ENCODE results near the gene LAX1.

LAX1 gene

GRCh38 chr1:203797216-203797615 lies 32.2 kb downstream of the LAX1 start:
- TF ChIP-seq CTCF (IDR thresholded peaks at IDR 0.05; ENCODE audit: low read depth, low read length): no peak
- DNase-seq (ENCODE audit: extremely low read depth, low read depth): no peak

GRCh38 chr1:203797948-203798655 lies 33.1 kb downstream of the LAX1 start:
- TF ChIP-seq CTCF (IDR thresholded peaks at IDR 0.05; ENCODE audit: low read depth, low read length): no peak; the same call in 1 of the 2 replicates
- DNase-seq (ENCODE audit: extremely low read depth, low read depth): no peak

- no peak for TF ChIP-seq CTCF (IDR thresholded peaks at IDR 0.05; ENCODE audit: low read depth, low read length)
- DNase-seq (ENCODE audit: extremely low read depth, low read depth): no peak
Measured at GRCh38 chr1:203799157-203799556, 34.2 kb downstream of the LAX1 start.

GRCh38 chr1:203799971-203800370 lies 35.0 kb downstream of the LAX1 start:
- TF ChIP-seq CTCF (IDR thresholded peaks at IDR 0.05; ENCODE audit: low read depth, low read length): no peak
- no peak for DNase-seq (ENCODE audit: extremely low read depth, low read depth)

GRCh38 chr1:203805689-203806088 lies 40.7 kb downstream of the LAX1 start:
- no peak for TF ChIP-seq CTCF (IDR thresholded peaks at IDR 0.05; ENCODE audit: low read depth, low read length)
- no peak for DNase-seq (ENCODE audit: extremely low read depth, low read depth)

- no peak for DNase-seq (ENCODE audit: extremely low read depth, low read depth)
Measured at GRCh38 chr1:203807196-203807595, 42.2 kb downstream of the LAX1 start.

More at GRCh38 chr1:203807196-203807595, 42.2 kb downstream of the LAX1 start:
- no peak for TF ChIP-seq CTCF (IDR thresholded peaks at IDR 0.05; ENCODE audit: low read depth, low read length)
